GM23338 (cell line): ENCODE data around the gene TRIM45. TPM values are rescaled to one million over a fixed set of nuclear protein-coding genes. Genes with fewer than 3 reads are reported as not detected.

Experiments
- ATAC-seq: fragments of 200-7000 bp; cut with Tn5 transposase; 3 replicates; pipeline ENCODE4 v1.9.1; 2020
- DNase-seq: peaks from one replicate; pipeline ENCODE4 v3.0.0-alpha.2; 2015; ENCODE audit warnings: low spot score
- H2AFZ ChIP-seq: fragments of 200-600 bp; sonication (generic); 2 replicates; pipeline ENCODE4 v1.8.0; 2016; ENCODE audit warnings: antibody characterized with exemption, mild to moderate bottlenecking, moderate library complexity
- H3F3A ChIP-seq: fragments of 200-600 bp; sonication (generic); replicated peaks from 2 replicates; pipeline ENCODE4 v1.8.0; 2017; ENCODE audit warnings: antibody characterized with exemption, mixed run types, low read depth
- H3K27ac ChIP-seq: fragments of 200-600 bp; sonication (generic); 2 replicates; pipeline ENCODE4 v1.6.1; 2016; ENCODE audit warnings: low read depth
- H3K27me3 ChIP-seq: fragments of 200-600 bp; sonication (generic); 2 replicates; pipeline ENCODE4 v1.8.0; 2016; ENCODE audit warnings: mild to moderate bottlenecking, mixed run types, moderate library complexity; ENCODE audit not compliant: insufficient read depth
- H3K36me3 ChIP-seq: fragments of 200-600 bp; sonication (generic); 2 replicates; pipeline ENCODE4 v1.8.0; 2016; ENCODE audit warnings: mild to moderate bottlenecking; ENCODE audit not compliant: insufficient read depth
- H3K4me1 ChIP-seq: fragments of 200-600 bp; sonication (generic); 2 replicates; pipeline ENCODE4 v1.8.0; 2016; ENCODE audit warnings: mild to moderate bottlenecking, moderate library complexity; ENCODE audit not compliant: insufficient read depth
- H3K4me2 ChIP-seq: fragments of 200-600 bp; sonication (generic); 2 replicates; pipeline ENCODE4 v1.7.1; 2017; ENCODE audit warnings: mixed run types
- H3K4me3 ChIP-seq: fragments of 200-600 bp; sonication (generic); 2 replicates; pipeline ENCODE4 v1.6.1; 2016; ENCODE audit warnings: mixed run types
- H3K79me2 ChIP-seq: fragments of 200-600 bp; sonication (generic); replicated peaks from 2 replicates; pipeline ENCODE4 v1.8.0; 2017; ENCODE audit warnings: mild to moderate bottlenecking; ENCODE audit not compliant: insufficient read depth
- H3K9me2 ChIP-seq: fragments of 200-600 bp; sonication (generic); 2 replicates; pipeline ENCODE4 v1.8.0; 2017; ENCODE audit not compliant: insufficient read depth
- H4K20me1 ChIP-seq: fragments of 200-600 bp; sonication (generic); replicated peaks from 2 replicates; pipeline ENCODE4 v1.8.0; 2017; ENCODE audit warnings: mild to moderate bottlenecking; ENCODE audit not compliant: insufficient read depth
- H3K27ac Mint-ChIP-seq: 2 replicates; pipeline ENCODE4 v1.8.0; 2020; ENCODE audit warnings: inconsistent platforms, mild to moderate bottlenecking, moderate library complexity, mixed read lengths
- H3K27me3 Mint-ChIP-seq: 3 replicates; pipeline ENCODE4 v1.8.0; 2022; ENCODE audit warnings: low read depth, mild to moderate bottlenecking, moderate library complexity, mixed read lengths, inconsistent platforms; ENCODE audit not compliant: insufficient read depth, poor library complexity
- H3K36me3 Mint-ChIP-seq: 3 replicates; pipeline ENCODE4 v1.8.0; 2021; ENCODE audit warnings: low read depth, mild to moderate bottlenecking, inconsistent platforms, moderate library complexity, mixed read lengths
- H3K4me1 Mint-ChIP-seq: 3 replicates; pipeline ENCODE4 v1.8.0; 2020; ENCODE audit warnings: mild to moderate bottlenecking, inconsistent platforms, mixed read lengths
- H3K4me3 Mint-ChIP-seq: 3 replicates; pipeline ENCODE4 v1.8.0; 2021; ENCODE audit warnings: moderate library complexity, mild to moderate bottlenecking, inconsistent platforms, mixed read lengths
- H3K9me3 Mint-ChIP-seq: 3 replicates; pipeline ENCODE4 v1.8.0; 2020; ENCODE audit warnings: moderate library complexity, mild to moderate bottlenecking, inconsistent platforms, mixed read lengths
- EZH2 ChIP-seq: fragments of 200-600 bp; sonication (generic); IDR thresholded peaks from one replicate; pipeline ENCODE4 v1.8.0; 2017; ENCODE audit warnings: antibody characterized with exemption, mild to moderate bottlenecking, low read depth; ENCODE audit not compliant: unreplicated experiment
- EZH2phosphoT487 ChIP-seq: fragments of 200-600 bp; sonication (generic); IDR thresholded peaks from one replicate; pipeline ENCODE4 v1.8.1; 2018; ENCODE audit warnings: antibody characterized with exemption; ENCODE audit not compliant: unreplicated experiment
- JUNB ChIP-seq: IDR thresholded peaks from one replicate; pipeline ENCODE4 v1.6.1; 2016; ENCODE audit warnings: antibody characterized with exemption; ENCODE audit not compliant: unreplicated experiment
- NANOG ChIP-seq: IDR thresholded peaks from 2 replicates; pipeline ENCODE4 v1.6.1; 2016; ENCODE audit warnings: antibody characterized with exemption, borderline replicate concordance
- REST ChIP-seq: IDR thresholded peaks from one replicate; pipeline ENCODE4 v1.6.1; 2018; ENCODE audit warnings: antibody characterized with exemption; ENCODE audit not compliant: unreplicated experiment
- STAT1 ChIP-seq: IDR thresholded peaks from one replicate; pipeline ENCODE4 v1.6.1; 2016; ENCODE audit warnings: antibody characterized with exemption; ENCODE audit not compliant: unreplicated experiment
- ZNF331 ChIP-seq: fragments of 250-450 bp; sonication (Bioruptor Pico); IDR thresholded peaks from 2 replicates; pipeline ENCODE4 v1.5.0; 2020; ENCODE audit warnings: low read depth, mild to moderate bottlenecking, moderate library complexity
- polyA plus RNA-seq: library from polyadenylated mRNA; unstranded; fragments of >200 nt; fragmentation: Nextera tagmentation; extraction: Ambion mirVana; gene quantifications from 2 replicates; pipeline ENCODE4 v1.2.1, GENCODE V29; 2016
- total RNA-seq: library from RNA; depleted of rRNA; stranded (reverse); fragments of >200 nt; shearing (Covaris generic); gene quantifications from 2 replicates; pipeline ENCODE4 v1.2.3, GENCODE V29; 2014
- TF ChIP-seq, protein P1 (sequence below), 2 experiments: fragments of 200-600 bp in 1 of 2; sonication (generic) in 1 of 2; conservative IDR thresholded peaks; 2 replicates each; pipeline versions ENCODE4 v1.5.1 to v1.6.1; 2016 to 2017; ENCODE audit warnings: antibody characterized with exemption in 2 of 2, low read depth in 2 of 2, mild to moderate bottlenecking in 2 of 2, moderate library complexity in 1 of 2

The TRIM45 gene
- total and polyA plus RNA-seq, 2 experiments from 2014 or later = 8.8 to 15.0 TPM

DNA sequence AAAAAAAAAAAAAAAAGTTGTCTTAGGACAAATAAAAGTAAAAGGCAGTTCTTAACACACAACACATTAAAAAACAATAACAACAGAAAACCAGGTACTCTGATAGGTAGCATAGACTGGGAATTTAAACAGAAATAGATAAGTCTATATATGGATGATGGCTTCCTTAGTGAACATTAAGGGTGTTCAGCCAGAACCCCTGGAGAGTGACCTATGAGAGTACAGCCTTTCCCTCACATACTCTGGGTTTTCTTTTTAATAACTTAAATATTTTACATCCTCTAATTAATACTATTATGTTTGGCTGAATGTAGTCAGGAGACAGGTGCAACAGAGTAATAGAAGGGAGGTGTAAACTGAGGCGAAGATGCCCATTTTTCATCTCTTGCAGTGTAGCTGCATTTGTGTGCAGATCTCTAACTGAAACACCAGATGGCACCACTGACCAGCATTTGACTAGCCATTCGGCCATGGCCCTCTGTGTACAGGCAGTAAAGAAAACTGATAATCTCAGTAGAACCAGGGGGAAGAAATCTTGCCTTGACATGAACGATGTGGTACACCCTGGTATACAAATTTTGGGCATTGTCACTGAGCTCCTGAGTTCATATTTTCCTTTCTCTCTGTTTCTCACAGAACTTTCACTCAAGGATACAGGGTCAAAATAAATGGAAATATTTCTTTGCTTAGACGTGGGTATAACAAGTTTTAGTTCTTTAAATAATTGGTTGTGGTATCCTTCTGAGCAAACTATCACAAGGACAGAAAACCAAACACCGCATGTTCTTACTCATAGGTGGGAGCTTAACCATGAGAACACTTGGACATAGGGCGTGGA lies 53.8 kb downstream of the TRIM45 start:
- Histone ChIP-seq H3K27ac (no peak overlapping the region), H3K4me1 (no peaks in the 10 kb centered on the region), H3K4me2 (no peak overlapping the region), H3K9me2 (no peaks in the 10 kb centered on the region), H3K79me2 (peaks cover 52% of the 10 kb centered on the region), H3K36me3 (peaks cover 9% of the 10 kb centered on the region), H4K20me1 (peaks cover 20% of the 10 kb centered on the region; the same call in 1 of the 2 replicates), H3K27me3 (no peaks in the 10 kb centered on the region), H3F3A (no peaks in the 10 kb centered on the region), H3K4me3 (no peak overlapping the region), H2AFZ (no peak overlapping the region)
- Mint-ChIP-seq H3K27me3 (peaks cover 3% of the 10 kb centered on the region), H3K27ac (no peak overlapping the region), H3K4me1 (no peaks in the 10 kb centered on the region; the same call in 2 of the 3 replicates), H3K9me3 (no peaks in the 10 kb centered on the region), H3K4me3 (no peak overlapping the region), H3K36me3 (peaks cover 39% of the 10 kb centered on the region)
- ATAC-seq = peak; percentile 92
- DNase-seq = peak; percentile 64
- no peak for TF ChIP-seq ZNF331 (CRISPR knock-in tag)
- TF ChIP-seq, protein P1, sequence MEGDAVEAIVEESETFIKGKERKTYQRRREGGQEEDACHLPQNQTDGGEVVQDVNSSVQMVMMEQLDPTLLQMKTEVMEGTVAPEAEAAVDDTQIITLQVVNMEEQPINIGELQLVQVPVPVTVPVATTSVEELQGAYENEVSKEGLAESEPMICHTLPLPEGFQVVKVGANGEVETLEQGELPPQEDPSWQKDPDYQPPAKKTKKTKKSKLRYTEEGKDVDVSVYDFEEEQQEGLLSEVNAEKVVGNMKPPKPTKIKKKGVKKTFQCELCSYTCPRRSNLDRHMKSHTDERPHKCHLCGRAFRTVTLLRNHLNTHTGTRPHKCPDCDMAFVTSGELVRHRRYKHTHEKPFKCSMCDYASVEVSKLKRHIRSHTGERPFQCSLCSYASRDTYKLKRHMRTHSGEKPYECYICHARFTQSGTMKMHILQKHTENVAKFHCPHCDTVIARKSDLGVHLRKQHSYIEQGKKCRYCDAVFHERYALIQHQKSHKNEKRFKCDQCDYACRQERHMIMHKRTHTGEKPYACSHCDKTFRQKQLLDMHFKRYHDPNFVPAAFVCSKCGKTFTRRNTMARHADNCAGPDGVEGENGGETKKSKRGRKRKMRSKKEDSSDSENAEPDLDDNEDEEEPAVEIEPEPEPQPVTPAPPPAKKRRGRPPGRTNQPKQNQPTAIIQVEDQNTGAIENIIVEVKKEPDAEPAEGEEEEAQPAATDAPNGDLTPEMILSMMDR (conservative IDR thresholded peaks at IDR 0.05; ENCODE audit: low read depth in 2 of 2) = peak; percentile 73 to 81

GRCh38 chr1:117066367-117066766 lies 55.2 kb downstream of the TRIM45 start:
- Histone ChIP-seq H3K27me3 (no peaks in the 10 kb centered on the region), H3K4me2 (no peak overlapping the region), H3K9me2 (no peaks in the 10 kb centered on the region), H2AFZ (no peak overlapping the region), H4K20me1 (peaks cover 16% of the 10 kb centered on the region; the same call in 1 of the 2 replicates), H3K4me3 (no peak overlapping the region), H3K36me3 (peaks cover 21% of the 10 kb centered on the region), H3K79me2 (peaks cover 49% of the 10 kb centered on the region), H3K27ac (no peak overlapping the region), H3K4me1 (0 out of 2 replicates have a peak, but pooled peaks cover under 1% of the 10 kb centered on the region), H3F3A (no peaks in the 10 kb centered on the region)
- no peaks in the 10 kb centered on the region for H3K9me3 Mint-ChIP-seq
- H3K4me1 Mint-ChIP-seq = peaks cover 1% of the 10 kb centered on the region; the same call in 2 of the 3 replicates
- H3K36me3 Mint-ChIP-seq = peaks cover 47% of the 10 kb centered on the region
- ATAC-seq (no peak), DNase-seq (no peak)
- no peak overlapping the region for H3K27ac Mint-ChIP-seq
- H3K27me3 Mint-ChIP-seq = peaks cover 3% of the 10 kb centered on the region
- H3K4me3 Mint-ChIP-seq = no peak overlapping the region
- no peak for TF ChIP-seq NANOG
- TF ChIP-seq STAT1 = no peak
- TF ChIP-seq JUNB = no peak
- TF ChIP-seq, protein P1 (conservative IDR thresholded peaks at IDR 0.05; ENCODE audit: low read depth in 2 of 2) = no peak
- TF ChIP-seq ZNF331 (CRISPR knock-in tag) = no peak
- TF ChIP-seq REST = no peak
- TF ChIP-seq EZH2 = no peak
- TF ChIP-seq EZH2phosphoT487 = no peak
